GM12865 (cell line): Measurements from ENCODE around the gene ACOT7.

ENCODE experiments used
- DNase-seq: peaks from one replicate; pipeline ENCODE4 v3.0.0; 2010; ENCODE audit warnings: low read depth
- H3K4me3 ChIP-seq: 2 replicates; pipeline ENCODE4 v1.5.1; 2011; ENCODE audit warnings: mild to moderate bottlenecking, low read depth, low read length, control low read depth
- TF ChIP-seq, protein P1 (sequence below): IDR thresholded peaks from 2 replicates; pipeline ENCODE4 v1.5.1; 2011; ENCODE audit warnings: low read length, control low read depth, low read depth, inconsistent platforms; ENCODE audit not compliant: insufficient read depth; ENCODE audit errors: missing control alignments

Gene ACOT7

DNA sequence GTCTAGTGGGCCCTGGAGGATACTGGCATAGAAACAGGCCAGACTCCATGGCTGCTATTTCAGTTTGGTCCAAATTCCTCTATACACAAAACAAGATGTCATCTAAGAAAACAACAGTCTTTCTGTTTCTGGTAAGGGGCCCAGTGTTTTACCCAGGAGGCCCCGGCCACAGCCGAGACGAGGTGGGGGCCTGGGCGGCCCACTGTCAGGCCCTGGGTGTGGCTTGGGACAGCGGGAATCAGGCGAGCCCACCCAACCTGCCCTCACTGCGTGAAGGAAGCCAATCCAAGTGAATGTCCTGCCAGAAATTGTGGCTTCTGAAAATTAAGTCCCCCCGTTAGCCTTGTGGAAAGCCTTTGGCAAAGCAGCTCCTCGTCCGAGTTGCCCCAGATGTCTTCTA, 101.5 kb downstream of the ACOT7 start:
- TF ChIP-seq, protein P1, sequence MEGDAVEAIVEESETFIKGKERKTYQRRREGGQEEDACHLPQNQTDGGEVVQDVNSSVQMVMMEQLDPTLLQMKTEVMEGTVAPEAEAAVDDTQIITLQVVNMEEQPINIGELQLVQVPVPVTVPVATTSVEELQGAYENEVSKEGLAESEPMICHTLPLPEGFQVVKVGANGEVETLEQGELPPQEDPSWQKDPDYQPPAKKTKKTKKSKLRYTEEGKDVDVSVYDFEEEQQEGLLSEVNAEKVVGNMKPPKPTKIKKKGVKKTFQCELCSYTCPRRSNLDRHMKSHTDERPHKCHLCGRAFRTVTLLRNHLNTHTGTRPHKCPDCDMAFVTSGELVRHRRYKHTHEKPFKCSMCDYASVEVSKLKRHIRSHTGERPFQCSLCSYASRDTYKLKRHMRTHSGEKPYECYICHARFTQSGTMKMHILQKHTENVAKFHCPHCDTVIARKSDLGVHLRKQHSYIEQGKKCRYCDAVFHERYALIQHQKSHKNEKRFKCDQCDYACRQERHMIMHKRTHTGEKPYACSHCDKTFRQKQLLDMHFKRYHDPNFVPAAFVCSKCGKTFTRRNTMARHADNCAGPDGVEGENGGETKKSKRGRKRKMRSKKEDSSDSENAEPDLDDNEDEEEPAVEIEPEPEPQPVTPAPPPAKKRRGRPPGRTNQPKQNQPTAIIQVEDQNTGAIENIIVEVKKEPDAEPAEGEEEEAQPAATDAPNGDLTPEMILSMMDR, result no peak
- no peak overlapping the region for H3K4me3 ChIP-seq
- no peak for DNase-seq

DNA sequence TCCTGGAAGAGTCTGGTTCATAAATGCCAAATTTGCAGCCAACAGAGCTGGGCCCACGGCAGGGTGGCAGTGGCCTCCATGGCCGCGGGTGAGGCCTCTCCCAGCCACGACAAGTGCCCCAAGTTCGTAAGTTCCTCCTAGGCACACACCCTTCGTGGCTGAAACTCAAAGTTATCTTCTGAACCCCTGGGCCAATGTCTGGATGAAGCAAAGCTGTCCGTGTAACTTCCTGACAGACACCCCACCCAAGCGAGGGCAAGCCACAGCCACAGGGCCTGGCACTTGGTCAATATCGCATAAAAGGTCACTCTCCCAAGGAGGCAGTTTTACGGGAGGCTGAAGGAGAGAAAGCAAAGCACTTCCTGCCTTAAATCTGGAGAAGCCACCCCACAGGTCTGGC, 104.9 kb downstream of the ACOT7 start:
- H3K4me3 ChIP-seq, result no peak overlapping the region
- no peak for DNase-seq
- TF ChIP-seq, protein P1, result no peak

DNA sequence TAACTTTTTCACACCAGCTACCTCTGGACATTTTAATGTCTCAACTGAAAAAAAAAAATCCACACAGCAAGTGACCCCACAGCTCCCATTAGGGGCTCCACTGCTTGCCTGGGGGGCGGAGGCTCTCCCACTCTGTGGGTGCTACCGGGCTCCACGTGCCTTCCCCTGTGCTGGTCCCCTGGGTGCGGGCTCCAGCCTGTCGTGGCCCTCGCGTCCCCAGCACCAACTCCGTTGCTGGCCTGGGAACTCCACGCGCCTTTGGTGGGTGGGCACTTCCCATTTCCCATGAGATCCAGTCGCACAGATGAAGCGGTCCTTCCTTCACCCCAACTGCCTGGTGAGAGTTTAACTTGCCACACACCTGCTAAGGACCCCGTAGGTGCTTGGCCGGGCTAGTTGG, 105.5 kb downstream of the ACOT7 start:
- TF ChIP-seq, protein P1, result no peak
- DNase-seq, result no peak
- no peak overlapping the region for H3K4me3 ChIP-seq

DNA sequence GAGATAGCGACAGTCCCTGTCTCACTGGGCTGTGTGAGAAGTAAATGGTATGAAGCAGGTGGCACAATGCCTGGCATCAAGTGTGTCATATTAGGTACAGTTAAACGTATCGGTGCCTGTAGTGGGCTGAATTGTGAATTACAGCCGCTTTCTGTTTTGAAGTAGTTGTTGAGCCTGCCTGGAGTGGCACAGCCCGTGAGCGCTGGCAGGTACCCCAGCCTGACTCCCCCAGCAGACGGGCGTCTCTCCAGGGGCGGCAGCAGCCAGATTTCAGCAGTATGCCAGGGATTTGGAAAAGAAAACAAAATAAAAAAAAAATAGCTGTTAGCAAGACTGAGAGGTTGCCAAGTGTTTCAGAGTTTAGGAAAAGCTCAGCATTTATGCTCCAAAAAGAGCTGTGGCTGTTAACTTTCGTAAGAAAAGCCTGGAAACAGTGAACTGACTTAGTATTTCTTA, 106.1 kb downstream of the ACOT7 start:
- no peak for DNase-seq
- TF ChIP-seq, protein P1, result no peak
- no peak overlapping the region for H3K4me3 ChIP-seq

DNA sequence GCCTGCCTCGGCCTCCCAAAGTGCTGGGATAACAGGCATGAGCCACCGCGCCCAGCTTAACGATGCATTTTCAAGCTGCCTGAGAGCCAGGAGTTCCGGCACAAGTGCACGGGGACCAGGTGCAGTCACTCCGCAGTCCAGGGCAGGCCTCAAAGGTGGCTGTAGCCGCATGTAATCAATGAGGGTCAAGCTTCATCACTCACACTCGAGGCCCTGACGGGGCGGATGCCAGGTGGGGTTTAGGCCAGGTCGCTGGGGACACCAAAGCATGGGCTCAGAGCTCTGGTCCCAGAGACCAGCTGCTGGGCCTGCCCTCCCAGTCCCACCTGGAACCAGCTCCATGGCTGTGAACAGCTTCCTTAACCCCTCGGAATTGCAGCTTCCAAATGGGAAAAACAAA, 106.5 kb downstream of the ACOT7 start:
- no peak overlapping the region for H3K4me3 ChIP-seq
- TF ChIP-seq, protein P1, result no peak
- DNase-seq, result no peak

DNA sequence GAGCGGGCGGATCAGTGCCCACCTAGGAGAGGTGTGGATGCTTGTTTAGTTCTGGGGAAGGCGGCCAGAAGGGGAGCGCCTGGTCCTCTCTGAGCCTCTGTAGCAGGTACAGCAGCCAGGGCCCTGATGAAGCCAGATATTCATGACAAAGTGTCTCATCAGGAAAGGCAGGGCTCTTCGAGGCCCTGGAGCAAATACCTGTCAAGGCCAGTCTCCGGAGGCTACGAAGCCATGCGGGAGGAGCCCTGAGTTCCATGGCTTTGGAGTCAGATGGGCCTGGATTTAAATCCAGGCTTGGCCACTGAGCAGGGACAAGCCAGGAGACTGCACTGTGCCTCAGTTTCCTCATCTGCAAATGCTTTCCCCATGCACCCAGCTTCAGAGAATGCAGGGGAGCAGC, 107.3 kb downstream of the ACOT7 start:
- TF ChIP-seq, protein P1, result no peak
- H3K4me3 ChIP-seq, result no peak overlapping the region
- DNase-seq, result no peak

DNA sequence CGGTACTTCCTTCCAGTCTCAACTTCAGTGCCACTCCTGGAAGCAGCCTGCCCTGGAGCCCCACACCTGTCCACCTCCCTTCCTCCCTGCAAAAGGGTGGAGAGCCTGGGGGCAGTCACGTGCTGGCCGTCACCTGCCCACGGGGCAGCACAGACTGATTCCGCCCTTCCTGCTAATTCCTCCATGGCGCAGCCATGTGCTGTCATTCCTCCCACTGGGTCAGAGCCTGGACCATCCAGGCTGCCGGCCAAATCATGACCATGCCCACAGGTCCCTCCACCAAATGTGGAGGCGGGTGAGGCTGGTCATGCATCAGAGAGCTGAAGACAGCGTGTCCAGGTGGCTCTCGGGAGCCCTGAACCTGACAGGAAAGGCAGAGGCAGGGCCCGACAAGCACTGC, 108.2 kb downstream of the ACOT7 start:
- no peak overlapping the region for H3K4me3 ChIP-seq
- TF ChIP-seq, protein P1, result no peak
- no peak for DNase-seq
